Thyroid gland (tissue), 4 donors: ENCODE data around the gene BCL3.

Source experiments
- CTCF ChIP-seq, 6 experiments: fragments of 200-600 bp in 3 of 6; fragments of 450-650 bp in 3 of 6; sonication (generic) in 3 of 6; IDR thresholded peaks; one replicate each; pipeline ENCODE4 v1.5.1; 2016 to 2019; ENCODE audit warnings: antibody characterized with exemption in 6 of 6, mild to moderate bottlenecking in 2 of 6, inconsistent platforms in 1 of 6, moderate library complexity in 1 of 6
- POLR2A ChIP-seq, 2 donors: fragments of 450-650 bp; IDR thresholded peaks; one replicate each; pipeline ENCODE4 v1.6.1; 2017; ENCODE audit warnings: antibody characterized with exemption in 2 of 2, mild to moderate bottlenecking in 2 of 2, moderate library complexity in 1 of 2

- no peak for TF ChIP-seq CTCF (IDR thresholded peaks at IDR 0.05)
- no peak for TF ChIP-seq POLR2A (IDR thresholded peaks at IDR 0.05)
Measured at GRCh38 chr19:44765949-44766335, 17.4 kb downstream of the BCL3 start.
